HEK293T (cell line): ENCODE data around the gene DERA.

Experiments
- BHLHE40 ChIP-seq: fragments of 450-650 bp; IDR thresholded peaks from 2 replicates; pipeline ENCODE4 v1.6.1; 2016; ENCODE audit warnings: mild to moderate bottlenecking, moderate library complexity, borderline replicate concordance
- FOXK2 ChIP-seq: fragments of 450-650 bp; IDR thresholded peaks from 2 replicates; pipeline ENCODE4 v1.6.1; 2016; ENCODE audit warnings: mild to moderate bottlenecking

- TF ChIP-seq BHLHE40 (no peak), FOXK2 (no peak)
Measured at GRCh38 chr12:16056910-16057309, 145.8 kb downstream of the DERA start.
